ENCODE results near the gene CCDC74B.
"Not testable (repeated sequence)": the region's sequence is repeated elsewhere in the genome, so short reads cannot be mapped to it uniquely, and the experiment has no call there.

GRCh38 chr2:130120924-130121323 lies 24.0 kb downstream of the CCDC74B start:
- TF ChIP-seq EZH2, CTCF (IDR thresholded peaks at IDR 0.05): not testable (repeated sequence)

Data from neural progenitor cell (in vitro differentiated cells).